Neural progenitor cell (in vitro differentiated cells): ENCODE results near the gene PRXL2C. TPM values are rescaled to one million over a fixed set of nuclear protein-coding genes. Genes with fewer than 3 reads are reported as not detected.

ENCODE experiments used
- DNase-seq: peaks from one replicate; pipeline ENCODE4 v3.0.0-alpha.2; 2016; ENCODE audit warnings: low spot score
- H2AFZ ChIP-seq: fragments of 200-600 bp; sonication (generic); replicated peaks from 2 replicates; pipeline ENCODE4 v1.6.1; 2016; ENCODE audit warnings: antibody characterized with exemption
- H3F3A ChIP-seq: fragments of 200-600 bp; sonication (generic); 2 replicates; pipeline ENCODE4 v1.6.1; 2016; ENCODE audit warnings: antibody characterized with exemption, low read depth
- H3K27ac ChIP-seq: fragments of 200-600 bp; sonication (generic); 2 replicates; pipeline ENCODE4 v1.5.1; 2016; ENCODE audit warnings: mild to moderate bottlenecking
- H3K27me3 ChIP-seq: fragments of 200-600 bp; sonication (generic); 2 replicates; pipeline ENCODE4 v1.6.1; 2016; ENCODE audit warnings: mild to moderate bottlenecking, moderate library complexity
- H3K36me3 ChIP-seq: fragments of 200-600 bp; sonication (generic); 2 replicates; pipeline ENCODE4 v1.5.1; 2016
- H3K4me1 ChIP-seq: fragments of 200-600 bp; sonication (generic); 2 replicates; pipeline ENCODE4 v1.6.1; 2016; ENCODE audit warnings: mixed run types
- H3K4me2 ChIP-seq: fragments of 200-600 bp; sonication (generic); 2 replicates; pipeline ENCODE4 v1.6.1; 2016
- H3K4me3 ChIP-seq: fragments of 200-600 bp; sonication (generic); 2 replicates; pipeline ENCODE4 v1.5.1; 2016
- H3K79me2 ChIP-seq: fragments of 200-600 bp; sonication (generic); 2 replicates; pipeline ENCODE4 v1.6.1; 2016; ENCODE audit warnings: low read depth
- H3K9ac ChIP-seq: fragments of 200-600 bp; sonication (generic); 2 replicates; pipeline ENCODE4 v1.6.1; 2016
- H3K9me3 ChIP-seq: fragments of 200-600 bp; sonication (generic); 2 replicates; pipeline ENCODE4 v1.5.1; 2016; ENCODE audit warnings: low read depth
- H4K20me1 ChIP-seq: fragments of 200-600 bp; sonication (generic); 2 replicates; pipeline ENCODE4 v1.6.1; 2016; ENCODE audit warnings: low read depth
- H3K27ac Mint-ChIP-seq: 3 replicates; pipeline ENCODE4 v1.8.0; 2021; ENCODE audit warnings: mixed read lengths
- H3K27me3 Mint-ChIP-seq: 2 replicates; pipeline ENCODE4 v1.8.0; 2022; ENCODE audit warnings: low read depth, mild to moderate bottlenecking, inconsistent platforms, moderate library complexity, mixed read lengths; ENCODE audit not compliant: insufficient read depth
- H3K36me3 Mint-ChIP-seq: 3 replicates; pipeline ENCODE4 v1.8.0; 2021; ENCODE audit warnings: mixed read lengths
- H3K4me1 Mint-ChIP-seq: 3 replicates; pipeline ENCODE4 v1.8.0; 2021; ENCODE audit warnings: mixed read lengths
- H3K4me3 Mint-ChIP-seq: 3 replicates; pipeline ENCODE4 v1.8.0; 2021; ENCODE audit warnings: mild to moderate bottlenecking, moderate library complexity, mixed read lengths
- H3K9me3 Mint-ChIP-seq: 3 replicates; pipeline ENCODE4 v1.8.0; 2020; ENCODE audit warnings: mixed read lengths
- EZH2 ChIP-seq: fragments of 200-600 bp; sonication (generic); IDR thresholded peaks from 2 replicates; pipeline ENCODE4 v1.6.1; 2017; ENCODE audit warnings: antibody characterized with exemption, mild to moderate bottlenecking, moderate library complexity
- EZH2phosphoT487 ChIP-seq: fragments of 200-600 bp; sonication (generic); IDR thresholded peaks from 2 replicates; pipeline ENCODE4 v1.6.1; 2017; ENCODE audit warnings: antibody characterized with exemption
- total RNA-seq: library from RNA; depleted of rRNA; stranded (reverse); fragments of >200 nt; gene quantifications from 2 replicates; pipeline ENCODE4 v1.2.3, GENCODE V29; 2015; ENCODE audit warnings: low replicate concordance
- TF ChIP-seq, protein P1 (sequence below): fragments of 200-600 bp; sonication (generic); IDR thresholded peaks from 2 replicates; pipeline ENCODE4 v1.5.1; 2017; ENCODE audit warnings: antibody characterized with exemption, mild to moderate bottlenecking

PRXL2C gene
- total RNA-seq, 1 donor from 2014 or later, result 5.1 TPM

DNA sequence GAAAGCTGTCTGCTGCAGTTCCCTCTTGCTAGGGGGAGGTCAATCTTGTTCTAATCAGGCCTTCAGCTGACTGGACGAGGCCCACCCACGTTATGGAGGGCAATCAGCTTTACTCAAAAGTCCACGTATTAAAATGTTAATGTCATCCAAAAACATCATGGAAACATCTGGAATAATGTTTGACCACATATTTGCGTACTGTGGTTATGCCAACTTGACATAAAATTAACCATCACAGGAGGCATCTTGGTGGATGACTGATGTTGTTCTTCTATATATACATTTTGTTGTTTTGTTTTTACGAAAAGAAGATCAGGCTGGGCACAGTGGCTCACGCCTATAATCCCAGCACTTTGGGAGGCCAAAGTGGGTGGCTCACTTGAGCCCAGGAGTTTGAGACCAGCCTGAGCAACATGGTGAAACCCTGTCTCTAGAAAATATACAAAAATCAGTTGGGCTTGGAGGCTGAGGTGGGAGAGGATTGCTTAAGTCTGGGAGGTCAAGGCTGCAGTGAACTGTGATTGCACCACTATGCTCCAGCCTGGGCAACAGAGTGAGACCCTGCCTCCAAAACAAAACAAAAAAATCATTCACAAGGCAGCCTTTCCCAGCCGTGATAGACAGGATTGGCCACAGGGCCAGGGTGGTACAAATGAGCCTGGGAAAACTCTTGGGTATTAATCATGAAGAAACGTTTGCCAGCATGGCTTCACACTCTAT, 33.8 kb upstream of the PRXL2C start:
- H3K27me3 Mint-ChIP-seq, result peaks cover 8% of the 10 kb centered on the region

DNA sequence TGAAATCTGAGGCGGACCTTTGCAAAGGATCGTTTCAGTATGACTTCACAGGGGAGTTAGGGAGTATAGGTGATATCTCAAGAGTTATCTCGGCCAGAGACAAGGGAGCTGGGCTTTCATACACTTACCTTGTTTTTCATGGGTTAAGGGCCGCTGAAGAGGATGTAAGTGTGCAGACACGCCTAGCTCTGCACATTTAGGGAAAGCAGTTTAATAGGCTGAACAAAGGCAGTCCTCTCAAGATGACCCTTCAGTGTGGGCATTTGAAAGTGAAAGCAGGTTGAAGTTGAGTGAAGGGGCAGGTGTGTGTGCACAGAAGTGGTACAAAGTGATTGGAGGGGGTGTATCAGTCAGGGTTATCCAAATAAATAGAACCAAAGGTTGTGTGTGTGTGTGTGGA, 33.1 kb upstream of the PRXL2C start:
- Histone ChIP-seq H3K79me2 (no peaks in the 10 kb centered on the region), H3K9me3 (no peaks in the 10 kb centered on the region), H3K9ac (no peak overlapping the region), H3K27ac (no peak overlapping the region), H4K20me1 (no peaks in the 10 kb centered on the region), H2AFZ (no peak overlapping the region), H3F3A (no peaks in the 10 kb centered on the region), H3K4me1 (no peaks in the 10 kb centered on the region), H3K4me3 (no peak overlapping the region), H3K4me2 (no peak overlapping the region), H3K36me3 (no peaks in the 10 kb centered on the region), H3K27me3 (no peaks in the 10 kb centered on the region)
- Mint-ChIP-seq H3K4me3 (no peak overlapping the region), H3K27me3 (peaks cover 8% of the 10 kb centered on the region), H3K4me1 (no peaks in the 10 kb centered on the region), H3K36me3 (peaks cover 2% of the 10 kb centered on the region), H3K9me3 (peaks cover 21% of the 10 kb centered on the region), H3K27ac (no peak overlapping the region)
- no peak for DNase-seq
- TF ChIP-seq EZH2phosphoT487, result no peak
- TF ChIP-seq, protein P1, sequence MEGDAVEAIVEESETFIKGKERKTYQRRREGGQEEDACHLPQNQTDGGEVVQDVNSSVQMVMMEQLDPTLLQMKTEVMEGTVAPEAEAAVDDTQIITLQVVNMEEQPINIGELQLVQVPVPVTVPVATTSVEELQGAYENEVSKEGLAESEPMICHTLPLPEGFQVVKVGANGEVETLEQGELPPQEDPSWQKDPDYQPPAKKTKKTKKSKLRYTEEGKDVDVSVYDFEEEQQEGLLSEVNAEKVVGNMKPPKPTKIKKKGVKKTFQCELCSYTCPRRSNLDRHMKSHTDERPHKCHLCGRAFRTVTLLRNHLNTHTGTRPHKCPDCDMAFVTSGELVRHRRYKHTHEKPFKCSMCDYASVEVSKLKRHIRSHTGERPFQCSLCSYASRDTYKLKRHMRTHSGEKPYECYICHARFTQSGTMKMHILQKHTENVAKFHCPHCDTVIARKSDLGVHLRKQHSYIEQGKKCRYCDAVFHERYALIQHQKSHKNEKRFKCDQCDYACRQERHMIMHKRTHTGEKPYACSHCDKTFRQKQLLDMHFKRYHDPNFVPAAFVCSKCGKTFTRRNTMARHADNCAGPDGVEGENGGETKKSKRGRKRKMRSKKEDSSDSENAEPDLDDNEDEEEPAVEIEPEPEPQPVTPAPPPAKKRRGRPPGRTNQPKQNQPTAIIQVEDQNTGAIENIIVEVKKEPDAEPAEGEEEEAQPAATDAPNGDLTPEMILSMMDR, result no peak
- TF ChIP-seq EZH2, result no peak

More for the DNA sequence above, 33.8 kb upstream of the PRXL2C start:
- Mint-ChIP-seq H3K36me3 (peaks cover 2% of the 10 kb centered on the region), H3K9me3 (peaks cover 23% of the 10 kb centered on the region), H3K4me3 (no peak overlapping the region), H3K4me1 (no peaks in the 10 kb centered on the region), H3K27ac (no peak overlapping the region)
- no peak overlapping the region for H3K4me2 ChIP-seq
- TF ChIP-seq EZH2phosphoT487 (no peak), EZH2 (no peak)
- TF ChIP-seq, protein P1, result no peak
- H3K79me2 ChIP-seq, result no peaks in the 10 kb centered on the region
- H3K9me3 ChIP-seq, result no peaks in the 10 kb centered on the region
- H3K4me1 ChIP-seq, result no peaks in the 10 kb centered on the region
- H3K4me3 ChIP-seq, result no peak overlapping the region
- no peaks in the 10 kb centered on the region for H3K27me3 ChIP-seq
- no peak overlapping the region for H3K9ac ChIP-seq
- H2AFZ ChIP-seq, result no peak overlapping the region
- DNase-seq, result no peak
- no peaks in the 10 kb centered on the region for H3K36me3 ChIP-seq
- no peaks in the 10 kb centered on the region for H4K20me1 ChIP-seq
- H3F3A ChIP-seq, result no peaks in the 10 kb centered on the region
- no peak overlapping the region for H3K27ac ChIP-seq

DNA sequence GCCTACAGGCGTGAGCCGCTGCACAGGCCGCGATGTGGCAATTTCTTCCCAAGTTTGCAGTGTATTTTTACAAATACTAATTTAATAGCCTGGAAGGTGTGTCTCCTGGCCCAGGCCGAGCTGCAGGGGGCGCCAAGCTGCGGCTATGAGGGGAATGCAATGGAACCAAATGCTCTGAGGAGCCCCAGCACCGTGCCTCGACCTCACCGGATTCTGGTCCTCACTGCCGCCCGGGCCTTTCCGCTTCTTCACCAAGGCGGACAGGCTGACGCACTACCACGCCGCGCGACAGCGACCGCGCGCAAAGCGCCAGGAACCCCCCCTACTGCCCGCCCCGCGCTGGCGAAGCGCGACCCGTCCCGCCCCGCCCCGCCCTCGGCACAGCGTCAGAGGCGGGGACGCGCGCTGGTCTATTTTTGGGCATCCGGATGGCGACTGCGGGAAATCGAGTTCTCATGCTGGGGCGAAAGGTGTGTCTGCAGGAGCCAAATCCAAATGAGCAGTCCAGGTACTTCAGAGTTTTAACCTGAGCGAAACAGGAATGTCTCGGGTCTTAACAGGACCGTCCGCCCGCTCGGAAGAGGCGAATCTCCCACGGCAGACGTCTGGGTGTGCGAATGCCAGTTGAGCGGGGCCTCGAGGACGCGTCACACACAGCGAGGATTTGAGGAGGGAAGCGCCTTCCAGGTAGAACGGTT, 31.7 kb upstream of the PRXL2C start:
- TF ChIP-seq EZH2phosphoT487 (no peak), EZH2 (no peak)
- TF ChIP-seq, protein P1, result peak; percentile 59
- Histone ChIP-seq H3K27ac (no peak overlapping the region), H3K9me3 (no peaks in the 10 kb centered on the region), H3K4me1 (no peaks in the 10 kb centered on the region), H3K4me2 (peak overlapping the region; percentile 62), H3K9ac (no peak overlapping the region), H3K27me3 (no peaks in the 10 kb centered on the region), H2AFZ (peak overlapping the region; percentile 78), H3K4me3 (peak overlapping the region; percentile 45), H4K20me1 (no peaks in the 10 kb centered on the region), H3K36me3 (no peaks in the 10 kb centered on the region), H3F3A (no peaks in the 10 kb centered on the region), H3K79me2 (no peaks in the 10 kb centered on the region)
- Mint-ChIP-seq H3K27ac (no peak overlapping the region), H3K36me3 (no peaks in the 10 kb centered on the region), H3K9me3 (peaks cover 16% of the 10 kb centered on the region), H3K27me3 (peaks cover 4% of the 10 kb centered on the region), H3K4me1 (no peaks in the 10 kb centered on the region), H3K4me3 (peak overlapping the region; percentile 61)
- DNase-seq, result peak; percentile 71
